Peyer's patch (tissue), 4 donors: ENCODE results near the gene KIAA1614.

Experiments
- CTCF ChIP-seq, 6 experiments: fragments of 450-650 bp in 4 of 6; fragments of 200-600 bp in 2 of 6; sonication (generic) in 1 of 6; IDR thresholded peaks; one replicate each; pipeline ENCODE4 v1.5.1; 2017 to 2019; ENCODE audit warnings: antibody characterized with exemption in 6 of 6, mild to moderate bottlenecking in 3 of 6, moderate library complexity in 1 of 6
- POLR2A ChIP-seq, 2 donors: fragments of 450-650 bp; IDR thresholded peaks; one replicate each; pipeline ENCODE4 v1.5.1; 2017; ENCODE audit warnings: antibody characterized with exemption in 2 of 2, mild to moderate bottlenecking in 2 of 2, moderate library complexity in 2 of 2

DNA sequence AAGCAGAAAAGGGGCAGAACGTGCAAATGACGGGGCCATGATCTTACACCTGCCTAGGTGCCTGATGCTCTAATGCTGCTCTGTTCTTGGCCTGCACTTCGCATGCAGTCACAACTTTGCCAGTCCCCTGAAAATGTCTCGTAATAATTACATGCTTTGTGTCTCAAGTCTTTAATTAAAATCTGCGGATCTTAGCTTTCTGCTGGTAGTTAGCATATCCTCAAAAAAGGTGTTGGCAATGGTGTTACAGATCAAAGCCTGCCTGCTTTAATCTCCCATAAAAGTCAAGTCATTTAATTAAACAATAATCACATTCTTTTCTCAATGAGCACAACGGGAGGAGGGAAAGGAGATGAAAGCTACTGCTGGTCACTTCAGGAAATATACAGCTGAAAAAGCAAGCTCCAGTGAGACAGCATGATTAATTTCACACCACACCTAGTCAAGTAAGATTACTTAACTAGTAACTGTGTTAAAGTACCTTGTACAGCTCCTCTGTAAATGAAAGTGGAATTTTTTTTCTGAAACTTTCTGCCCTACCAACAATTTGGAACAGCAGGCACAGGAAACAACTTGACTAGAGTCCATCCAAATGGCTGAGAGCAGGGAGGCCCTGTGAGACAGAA, 64.1 kb downstream of the KIAA1614 start:
- no peak for TF ChIP-seq CTCF (IDR thresholded peaks at IDR 0.05)
- TF ChIP-seq POLR2A (IDR thresholded peaks at IDR 0.05) = no peak
